B cell (primary cell): ENCODE results near the gene RHOA. TPM values are rescaled to one million over a fixed set of nuclear protein-coding genes. Genes with fewer than 3 reads are reported as not detected.
A peak's percentile ranks its signal among the peaks of the same experiment; 100 is the strongest.

Source experiments
- ATAC-seq: fragments of 200-7000 bp; cut with Tn5 transposase; one replicate; pipeline ENCODE4 v1.10.0; 2021; ENCODE audit warnings: low read depth, mild to moderate bottlenecking, moderate number of reproducible peaks, moderate library complexity
- CTCF ChIA-PET: fragments of 350-600 bp; sonication (Branson Sonifier 250); formaldehyde crosslinking; loops from one replicate; lab custom pipeline; 2021; ENCODE audit warnings: antibody characterized with exemption, inconsistent platforms; lab: Charles Lee
- POLR2A ChIA-PET: fragments of 350-600 bp; sonication (Branson Sonifier 250); formaldehyde crosslinking; loops from one replicate; lab custom pipeline; 2021; ENCODE audit warnings: antibody characterized with exemption; lab: Charles Lee
- DNase-seq: peaks from one replicate; pipeline ENCODE4 v3.0.0; 2013
- H2AFZ ChIP-seq: 2 replicates; pipeline ENCODE4 v1.6.1; 2012; ENCODE audit warnings: mild to moderate bottlenecking, low read depth, low read length; ENCODE audit not compliant: insufficient read depth, poor library complexity, severe bottlenecking
- H3K27ac ChIP-seq, 2 donors: 1 replicate in 1 of 2; 2 replicates in 1 of 2; pipeline ENCODE4 v1.5.1; 2012 to 2013; ENCODE audit warnings: low read length in 2 of 2, mild to moderate bottlenecking in 2 of 2, moderate library complexity in 1 of 2
- H3K27me3 ChIP-seq, 4 experiments: fragments of 200-600 bp in 1 of 4; sonication (generic) in 1 of 4; replicated peaks in 1 of 4; 1 replicate in 2 of 4; 2 replicates in 2 of 4; pipeline versions ENCODE4 v1.6.1 to v1.7.0; 2013 to 2016; ENCODE audit warnings: low read length in 3 of 4, mild to moderate bottlenecking in 2 of 4, mixed read lengths in 1 of 4, moderate library complexity in 1 of 4; ENCODE audit not compliant: insufficient read depth in 4 of 4, control insufficient read depth in 3 of 4; ENCODE audit errors: control extremely low read depth in 1 of 4
- H3K36me3 ChIP-seq, 2 experiments: replicated peaks in 1 of 2; 1 replicate in 1 of 2; 2 replicates in 1 of 2; pipeline versions ENCODE4 v1.6.1 to v1.7.1; 2013; ENCODE audit warnings: low read length in 1 of 2; ENCODE audit not compliant: insufficient read depth in 2 of 2, control insufficient read depth in 1 of 2; ENCODE audit errors: control extremely low read depth in 1 of 2, extremely low read depth in 1 of 2
- H3K4me1 ChIP-seq, 2 donors: fragments of 200-600 bp in 1 of 2; sonication (generic) in 1 of 2; 1 replicate in 1 of 2; 2 replicates in 1 of 2; pipeline versions ENCODE4 v1.5.1 to v1.6.1; 2013 to 2017; ENCODE audit warnings: low read length in 2 of 2; ENCODE audit not compliant: control insufficient read depth in 2 of 2, insufficient read depth in 2 of 2
- H3K4me2 ChIP-seq: replicated peaks from 2 replicates; pipeline ENCODE3; 2012; ENCODE audit warnings: mild to moderate bottlenecking, low read depth, low read length; ENCODE audit not compliant: poor library complexity, severe bottlenecking
- H3K4me3 ChIP-seq, 5 experiments: fragments of 200-600 bp in 1 of 5; sonication (generic) in 1 of 5; 1 replicate in 3 of 5; 2 replicates in 2 of 5; pipeline versions ENCODE4 v1.5.1 to v1.7.0; 2011 to 2016; ENCODE audit warnings: low read length in 4 of 5, mild to moderate bottlenecking in 4 of 5, low read depth in 2 of 5, control low read depth in 1 of 5, moderate library complexity in 1 of 5; ENCODE audit not compliant: insufficient read depth in 1 of 5; ENCODE audit errors: control extremely low read depth in 1 of 5, extremely low read depth in 1 of 5
- H3K79me2 ChIP-seq: fragments of 200-600 bp; sonication (generic); one replicate; pipeline ENCODE4 v1.6.0; 2016; ENCODE audit warnings: low read length; ENCODE audit not compliant: control insufficient read depth, insufficient read depth
- H3K9ac ChIP-seq: fragments of 200-600 bp; sonication (generic); 2 replicates; pipeline ENCODE4 v1.6.1; 2017; ENCODE audit warnings: mild to moderate bottlenecking, low read length, moderate library complexity
- H3K9me3 ChIP-seq, 3 donors: one replicate each; pipeline versions ENCODE4 v1.6.1 to v1.7.1; 2013; ENCODE audit warnings: low read length in 2 of 3; ENCODE audit not compliant: control insufficient read depth in 2 of 3, insufficient read depth in 1 of 3; ENCODE audit errors: control extremely low read depth in 1 of 3
- H4K20me1 ChIP-seq: 2 replicates; pipeline ENCODE4 v1.6.0; 2012; ENCODE audit warnings: mild to moderate bottlenecking, low read length; ENCODE audit not compliant: insufficient read depth, control insufficient read depth, poor library complexity, severe bottlenecking
- H3K27ac Mint-ChIP-seq: one replicate; pipeline ENCODE4 v1.8.0; 2021; ENCODE audit warnings: mixed read lengths
- H3K27me3 Mint-ChIP-seq: one replicate; pipeline ENCODE4 v1.8.0; 2021; ENCODE audit warnings: mixed read lengths
- H3K4me1 Mint-ChIP-seq: one replicate; pipeline ENCODE4 v1.8.0; 2021; ENCODE audit warnings: mixed read lengths
- H3K4me3 Mint-ChIP-seq: one replicate; pipeline ENCODE4 v1.8.0; 2021; ENCODE audit warnings: mixed read lengths
- H3K9me3 Mint-ChIP-seq: one replicate; pipeline ENCODE4 v1.8.0; 2022; ENCODE audit warnings: mixed read lengths; ENCODE audit not compliant: insufficient read depth
- EZH2 ChIP-seq: IDR thresholded peaks from 2 replicates; pipeline ENCODE4 v1.6.1; 2012; ENCODE audit warnings: borderline replicate concordance, low read depth, mild to moderate bottlenecking, moderate library complexity, low read length; ENCODE audit not compliant: insufficient read depth, poor library complexity, severe bottlenecking
- WGBS: methylation state at CpG from one replicate; pipeline ENCODE4 v1.1.5; 2013; ENCODE audit warnings: missing lambda C conversion rate; ENCODE audit not compliant: insufficient coverage; 5-methylcytosine and 5-hydroxymethylcytosine counted together
- intact Hi-C: fragments of 100-400 bp; cut with micrococcal nuclease; formaldehyde crosslinking; loops from one replicate; pipeline ENCODE4 v1.10.0; 2022
- polyA plus RNA-seq: library from polyadenylated mRNA; depleted of rRNA; stranded (reverse); fragments of >200 nt; gene quantifications from 2 replicates; pipeline ENCODE4 v1.2.3, GENCODE V29; 2012
- total RNA-seq, 2 donors: library from RNA; stranded (reverse); fragments of 120-200 nt in 1 of 2; gene quantifications; 1 replicate in 1 of 2; 2 replicates in 1 of 2; pipeline versions ENCODE4 v1.2.3 to v1.2.4, GENCODE V29; 2013 to 2022
- TF ChIP-seq, protein P1 (sequence below): fragments of 200-600 bp; IDR thresholded peaks from one replicate; pipeline ENCODE4 v1.8.0; 2022; ENCODE audit warnings: antibody characterized with exemption, mild to moderate bottlenecking

RHOA gene
- total and polyA plus RNA-seq, 2 donors (not counting 1 experiment from before 2014, with no cell fraction given), result 244 to 298 TPM

DNA sequence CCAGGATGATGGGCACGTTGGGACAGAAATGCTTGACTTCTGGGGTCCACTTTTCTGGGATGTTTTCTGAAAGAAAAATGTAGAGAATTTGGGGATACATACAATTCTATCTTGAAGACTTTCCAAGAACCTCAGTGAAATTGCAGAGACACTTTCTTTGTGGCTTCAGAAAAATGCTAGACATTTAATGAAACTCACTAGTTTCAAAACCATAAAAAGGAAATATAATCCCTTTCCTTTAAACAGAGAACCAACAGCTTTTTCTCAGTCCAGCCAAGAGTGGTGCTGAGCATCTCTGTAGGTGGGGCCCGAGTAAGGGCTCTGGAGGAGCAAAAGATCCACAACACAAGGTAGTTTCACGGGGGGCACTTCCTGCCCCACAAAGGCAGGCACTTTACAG, 49.2 kb downstream of the RHOA start:
- no peak overlapping the region for H3K4me3 Mint-ChIP-seq
- Histone ChIP-seq H3K4me1 (peaks cover 0 to 10% of the 10 kb centered on the region in 2 donors), H3K27me3 (no peaks in the 10 kb centered on the region), H2AFZ (no peak overlapping the region), H3K4me2 (no peak overlapping the region), H3K79me2 (peaks cover 64% of the 10 kb centered on the region), H3K9ac (no peak overlapping the region), H3K36me3 (peaks cover 0 to 76% of the 10 kb centered on the region in 2 experiments), H4K20me1 (peaks cover 25% of the 10 kb centered on the region), H3K4me3 (no peak overlapping the region), H3K27ac (no peak overlapping the region), H3K9me3 (no peaks in the 10 kb centered on the region)
- TF ChIP-seq EZH2, result no peak
- TF ChIP-seq, protein P1, sequence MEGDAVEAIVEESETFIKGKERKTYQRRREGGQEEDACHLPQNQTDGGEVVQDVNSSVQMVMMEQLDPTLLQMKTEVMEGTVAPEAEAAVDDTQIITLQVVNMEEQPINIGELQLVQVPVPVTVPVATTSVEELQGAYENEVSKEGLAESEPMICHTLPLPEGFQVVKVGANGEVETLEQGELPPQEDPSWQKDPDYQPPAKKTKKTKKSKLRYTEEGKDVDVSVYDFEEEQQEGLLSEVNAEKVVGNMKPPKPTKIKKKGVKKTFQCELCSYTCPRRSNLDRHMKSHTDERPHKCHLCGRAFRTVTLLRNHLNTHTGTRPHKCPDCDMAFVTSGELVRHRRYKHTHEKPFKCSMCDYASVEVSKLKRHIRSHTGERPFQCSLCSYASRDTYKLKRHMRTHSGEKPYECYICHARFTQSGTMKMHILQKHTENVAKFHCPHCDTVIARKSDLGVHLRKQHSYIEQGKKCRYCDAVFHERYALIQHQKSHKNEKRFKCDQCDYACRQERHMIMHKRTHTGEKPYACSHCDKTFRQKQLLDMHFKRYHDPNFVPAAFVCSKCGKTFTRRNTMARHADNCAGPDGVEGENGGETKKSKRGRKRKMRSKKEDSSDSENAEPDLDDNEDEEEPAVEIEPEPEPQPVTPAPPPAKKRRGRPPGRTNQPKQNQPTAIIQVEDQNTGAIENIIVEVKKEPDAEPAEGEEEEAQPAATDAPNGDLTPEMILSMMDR, result no peak
- WGBS, result 90% methylated on average over 2 of the region's 3 CpGs
- H3K4me1 Mint-ChIP-seq, result peaks cover 8% of the 10 kb centered on the region
- ChIA-PET POLR2A (interaction anchor here (0.7 to 1.4 kb wide), 2 partner anchors 11 to 23 kb away, joined by 3 to 6 read pairs; partner anchors contain the start of gene USP4), CTCF (interaction anchor here (1.7 kb wide), 1 partner anchor 87 kb away, joined by 5 read pairs; no protein-coding TSS in a partner anchor)
- DNase-seq, result no peak
- intact Hi-C loops, result no loop called here
- H3K27me3 Mint-ChIP-seq, result no peaks in the 10 kb centered on the region
- H3K27ac Mint-ChIP-seq, result peak overlapping the region; percentile 32
- H3K9me3 Mint-ChIP-seq, result no peaks in the 10 kb centered on the region
- no peak for ATAC-seq

DNA sequence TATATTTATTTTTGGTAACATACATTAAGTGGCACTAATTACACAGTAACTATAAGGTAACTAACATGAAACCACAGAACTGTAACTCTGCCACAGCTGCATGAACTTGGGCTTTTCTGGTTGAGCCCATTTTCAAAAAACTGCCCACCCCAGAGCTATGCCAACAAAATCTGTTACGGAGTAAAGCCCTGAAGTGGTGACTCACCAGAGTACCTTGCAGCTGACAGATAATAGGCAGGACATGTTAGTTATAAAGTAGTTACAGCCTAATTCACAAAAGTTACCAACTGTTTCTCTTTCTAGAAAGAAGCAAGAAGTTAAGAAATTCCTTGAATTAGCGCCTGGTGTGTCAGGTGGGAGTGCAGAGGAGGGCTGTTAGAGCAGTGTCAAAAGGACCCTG, 52.2 kb downstream of the RHOA start:
- no peak for DNase-seq
- Histone ChIP-seq H3K4me1 (peaks cover 14 to 37% of the 10 kb centered on the region in 2 donors), H3K27ac (peak overlapping the region in 1 of 2 donors; percentile 85), H3K9ac (no peak overlapping the region), H3K4me3 (no peak overlapping the region), H3K27me3 (no peaks in the 10 kb centered on the region), H4K20me1 (peaks cover 17% of the 10 kb centered on the region), H3K4me2 (no peak overlapping the region), H3K9me3 (no peaks in the 10 kb centered on the region), H3K36me3 (peaks cover 0 to 65% of the 10 kb centered on the region in 2 experiments), H3K79me2 (peaks cover 60% of the 10 kb centered on the region), H2AFZ (no peak overlapping the region)
- H3K4me1 Mint-ChIP-seq, result peaks cover 26% of the 10 kb centered on the region
- no peak overlapping the region for H3K4me3 Mint-ChIP-seq
- no peak for TF ChIP-seq EZH2
- TF ChIP-seq, protein P1, result no peak
- POLR2A ChIA-PET, result interaction anchor here (2.8 kb wide), 1 partner anchor 52 kb away, joined by 25 read pairs; the partner anchor contains the start of genes RHOA and TCTA
- ATAC-seq, result no peak
- no peaks in the 10 kb centered on the region for H3K9me3 Mint-ChIP-seq
- CTCF ChIA-PET, result interaction anchor here (1.0 to 6.5 kb wide), 4 partner anchors 15 to 89 kb away, joined by 3 to 65 read pairs (median 8); partner anchors contain the start of gene USP4
- peak overlapping the region; percentile 32 for H3K27ac Mint-ChIP-seq
- intact Hi-C loops, result no loop called here
- no CpG with 5 or more reads among the region's 2 CpGs for WGBS
- no peaks in the 10 kb centered on the region for H3K27me3 Mint-ChIP-seq
